Umbilical cord (tissue), 2 donors: ENCODE data around the gene HOXB13. TPM values are rescaled to one million over a fixed set of nuclear protein-coding genes. Genes with fewer than 3 reads are reported as not detected.

Experiments used
- DNase-seq: peaks from one replicate; pipeline ENCODE4 v3.0.0-alpha.2; 2015; ENCODE audit warnings: low spot score
- total RNA-seq: library from RNA; depleted of rRNA; stranded (reverse); fragments of >200 nt; gene quantifications from one replicate; pipeline ENCODE4 v1.2.3, GENCODE V29; 2014; ENCODE audit warnings: low replicate concordance; ENCODE audit not compliant: insufficient read depth

Gene HOXB13
- total RNA-seq, 1 donor from 2014 or later: 0.72 TPM

DNA sequence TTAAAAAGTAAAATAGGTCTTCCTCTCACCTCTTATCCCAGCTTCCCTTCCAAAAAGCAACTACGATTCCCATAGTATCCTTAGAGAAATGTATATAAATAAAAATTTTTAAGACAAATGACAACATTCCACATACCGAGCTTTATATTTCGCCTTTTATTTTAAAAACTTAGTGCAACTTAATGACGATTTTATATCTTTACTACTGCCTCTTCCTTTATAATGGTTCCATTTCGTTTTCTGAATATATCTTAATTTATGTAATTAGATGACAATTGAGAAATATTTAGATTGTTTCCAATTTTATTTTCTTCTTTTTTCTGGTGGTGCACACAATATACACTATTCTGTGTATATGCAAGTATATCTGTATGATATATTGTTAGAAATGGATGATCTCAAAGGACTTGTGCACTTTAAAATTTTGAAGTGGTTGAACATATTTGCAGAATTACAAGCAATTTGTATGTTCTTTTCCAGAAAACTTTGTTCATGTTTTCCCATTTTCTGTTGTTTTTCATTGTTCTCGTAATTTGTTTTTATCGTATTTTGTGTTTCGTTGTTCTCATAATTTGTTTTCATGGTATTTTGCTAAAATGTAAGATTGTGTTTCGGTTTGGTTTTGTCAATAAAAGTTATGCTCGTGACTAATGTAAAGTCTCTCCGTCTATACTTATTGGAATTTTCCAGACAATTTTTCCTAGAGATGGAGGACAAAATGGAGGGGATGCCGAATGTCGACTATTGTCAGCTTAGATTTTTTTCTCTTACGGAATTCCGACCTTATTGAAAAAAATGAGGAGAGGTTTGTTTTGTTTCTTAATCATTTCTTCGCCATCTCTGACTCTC is 20.4 kb upstream of the HOXB13 start:
- DNase-seq: no peak

DNA sequence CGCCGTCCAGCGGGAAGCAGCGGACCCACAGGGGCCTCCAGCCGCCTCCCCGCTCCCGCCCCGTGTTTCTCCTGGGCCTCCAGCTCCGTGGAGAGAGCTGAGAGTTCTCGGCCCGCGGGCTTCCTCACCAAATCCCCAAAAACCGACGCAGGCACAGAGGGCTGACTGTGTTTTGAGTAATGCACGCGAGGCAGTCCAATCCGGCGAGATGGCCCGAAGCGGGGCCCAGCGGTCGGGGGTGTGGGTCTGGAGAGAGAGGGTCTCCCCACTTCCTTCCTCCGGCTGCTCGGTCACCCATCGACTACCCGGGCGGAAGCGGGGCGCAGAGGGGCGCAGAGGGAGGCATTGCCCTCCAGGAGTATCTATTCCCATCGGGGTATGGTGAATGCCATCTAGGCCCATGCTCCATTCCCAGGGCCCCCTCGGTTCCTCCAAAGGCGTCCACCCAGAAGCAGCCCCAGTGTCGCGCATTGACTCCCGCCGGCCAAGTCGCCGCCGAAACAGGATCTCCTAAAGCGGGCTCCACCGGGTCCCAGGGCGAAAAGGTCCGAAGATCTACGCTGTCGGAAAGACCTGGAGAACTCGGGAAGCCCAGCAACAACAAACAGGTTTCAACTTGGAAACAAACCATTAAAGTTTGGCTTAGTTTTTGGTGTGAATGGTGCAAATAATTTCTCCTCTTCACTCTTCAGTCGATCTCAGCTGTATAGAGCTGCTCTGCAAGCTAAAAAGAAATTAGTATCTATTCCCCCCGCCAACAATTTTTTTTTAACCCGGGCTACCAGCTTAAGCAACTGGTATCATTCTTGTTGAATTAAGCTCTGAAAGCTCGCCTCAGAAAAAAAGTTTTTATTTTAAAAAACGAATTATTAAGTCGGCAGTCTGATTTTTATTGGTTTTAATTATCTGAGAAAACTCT is 19.2 kb upstream of the HOXB13 start:
- DNase-seq: no peak

DNA sequence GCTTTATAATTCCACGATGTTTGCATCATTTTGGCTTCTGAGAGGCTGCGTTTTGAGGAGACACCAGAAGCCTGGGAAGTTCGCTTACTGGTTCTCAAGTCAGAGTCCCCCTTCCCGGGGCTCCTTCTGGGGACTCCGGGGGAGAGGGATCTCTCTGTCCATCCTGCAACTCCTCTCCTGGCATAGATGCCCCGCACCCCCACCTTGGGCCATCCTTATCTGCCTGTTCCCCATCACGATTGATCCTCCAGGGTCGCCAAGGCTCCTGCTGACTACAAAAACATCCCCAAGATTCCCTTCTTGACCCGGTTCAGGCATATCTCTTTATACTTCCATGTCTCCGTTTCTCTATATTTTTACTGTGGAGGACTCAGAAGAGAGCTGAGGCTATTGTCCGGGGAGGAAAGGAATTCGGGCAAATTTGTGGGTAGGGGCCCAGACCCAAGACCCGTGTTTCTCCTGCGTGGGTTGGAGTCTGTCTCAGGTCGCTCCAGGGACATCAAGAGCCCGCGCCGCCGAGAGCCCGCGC is 18.4 kb upstream of the HOXB13 start:
- no peak for DNase-seq

DNA sequence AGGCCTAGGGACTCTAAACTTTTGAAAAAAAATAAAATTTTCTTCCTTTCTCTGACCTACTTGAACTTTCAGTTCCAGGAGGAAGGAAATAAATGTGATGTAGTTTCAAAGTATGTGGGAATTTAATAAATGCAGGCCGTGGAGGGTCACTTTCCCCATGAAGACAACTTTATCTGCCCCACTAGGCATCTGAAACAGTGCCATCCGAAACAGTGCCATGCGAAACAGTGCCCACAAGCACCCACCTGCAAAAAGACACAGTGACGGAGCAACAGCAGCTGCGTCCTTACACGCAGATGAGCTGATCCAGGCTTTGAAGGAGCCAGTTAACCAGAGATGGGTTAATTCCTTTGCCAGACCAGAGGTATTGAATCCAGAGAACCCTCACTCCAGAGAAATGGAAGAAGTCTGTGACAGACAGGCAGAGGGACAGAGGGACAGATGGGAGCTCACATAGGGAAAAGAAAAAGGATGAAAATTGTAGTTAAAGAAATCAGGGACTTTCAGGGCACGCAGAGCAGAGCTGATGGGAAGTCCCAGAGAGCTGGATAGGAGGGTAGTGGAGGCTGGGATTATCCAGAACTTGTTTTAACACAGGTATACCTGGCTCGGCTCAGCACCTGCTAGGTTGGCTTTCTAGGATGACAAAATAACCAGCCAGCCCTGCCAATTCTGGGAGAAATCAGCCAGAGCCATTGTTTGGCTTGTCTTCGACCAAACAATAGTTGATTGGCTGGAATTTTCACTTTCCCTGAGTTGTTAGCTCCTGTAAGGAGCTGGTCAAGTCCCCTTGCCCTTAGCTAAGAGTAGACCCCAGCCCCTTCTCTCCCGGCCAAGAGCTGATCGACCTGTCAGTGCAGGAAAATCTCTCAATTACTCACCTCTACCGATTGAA is 17.1 kb upstream of the HOXB13 start:
- DNase-seq: no peak

DNA sequence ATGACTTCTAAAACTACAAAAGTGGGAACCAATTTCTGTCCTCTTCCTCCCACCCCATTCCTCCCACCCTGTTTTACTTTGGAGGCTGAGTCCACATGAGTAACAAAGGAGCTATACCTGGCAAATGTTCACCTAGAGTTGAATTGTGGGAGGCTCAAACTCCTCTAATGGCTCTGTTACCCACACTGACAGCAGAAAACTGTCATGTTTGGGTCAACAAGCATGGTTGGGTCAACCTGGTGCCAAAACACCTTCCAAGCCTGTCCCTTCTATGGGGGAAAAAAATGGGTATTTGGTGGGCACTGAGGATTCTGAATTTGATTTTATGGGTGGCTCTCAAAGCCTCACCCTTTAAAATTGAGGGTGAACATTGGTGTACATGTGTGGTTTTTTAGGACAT is 12.0 kb upstream of the HOXB13 start:
- no peak for DNase-seq

DNA sequence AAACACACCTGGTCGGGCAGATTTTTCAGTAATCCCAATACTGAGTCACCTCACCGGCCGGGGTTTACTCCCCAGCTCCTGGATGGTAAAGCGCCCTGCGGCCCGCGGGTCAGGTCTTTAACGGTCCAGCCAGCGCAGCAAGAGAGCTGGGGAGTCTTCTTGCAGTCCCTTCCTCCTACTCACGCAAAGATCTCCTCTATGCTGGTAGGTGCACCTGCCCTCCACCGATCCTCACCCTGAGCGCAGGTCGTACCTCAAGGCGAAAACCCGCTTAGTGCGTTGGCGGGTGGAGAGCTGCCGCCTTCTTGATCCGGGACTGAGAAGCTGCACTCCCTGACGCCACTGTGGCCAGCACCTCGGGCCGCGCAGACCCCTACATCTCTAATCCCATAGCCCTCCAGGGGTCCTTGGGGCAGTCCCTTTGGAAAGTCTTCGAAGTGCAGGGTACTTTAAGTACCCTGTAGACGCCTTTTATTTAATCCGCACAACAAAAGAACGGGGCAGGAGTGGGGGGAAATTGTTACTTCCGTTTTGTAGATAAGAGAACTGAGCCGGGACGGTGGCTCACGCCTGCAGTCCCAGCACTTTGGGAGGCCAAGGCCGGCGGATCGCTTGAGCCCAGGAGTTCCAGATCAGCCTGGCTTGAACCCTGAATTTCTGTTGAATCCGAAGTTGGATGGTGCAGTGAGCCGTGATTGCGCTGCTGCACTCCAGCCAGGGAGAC is 10.4 kb upstream of the HOXB13 start:
- DNase-seq: no peak

DNA sequence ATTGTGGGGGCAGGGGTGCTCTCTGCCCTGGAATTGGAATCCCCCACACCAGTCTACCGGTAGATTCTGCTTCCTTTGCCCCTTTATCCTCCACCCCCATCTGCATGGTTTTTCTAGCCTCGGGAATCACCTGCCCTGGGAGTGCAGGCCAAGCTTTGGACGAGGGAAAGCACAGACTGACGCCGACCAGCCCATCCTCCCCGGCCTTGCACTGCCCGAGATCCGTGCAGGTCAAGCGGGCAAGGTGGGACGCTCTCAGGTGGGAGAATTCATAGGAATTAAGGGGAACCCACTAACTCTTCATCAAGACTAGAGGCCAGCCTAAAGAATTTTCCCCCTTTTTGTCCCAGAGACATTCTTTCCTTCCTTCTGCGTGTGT is 9.9 kb upstream of the HOXB13 start:
- DNase-seq: no peak

DNA sequence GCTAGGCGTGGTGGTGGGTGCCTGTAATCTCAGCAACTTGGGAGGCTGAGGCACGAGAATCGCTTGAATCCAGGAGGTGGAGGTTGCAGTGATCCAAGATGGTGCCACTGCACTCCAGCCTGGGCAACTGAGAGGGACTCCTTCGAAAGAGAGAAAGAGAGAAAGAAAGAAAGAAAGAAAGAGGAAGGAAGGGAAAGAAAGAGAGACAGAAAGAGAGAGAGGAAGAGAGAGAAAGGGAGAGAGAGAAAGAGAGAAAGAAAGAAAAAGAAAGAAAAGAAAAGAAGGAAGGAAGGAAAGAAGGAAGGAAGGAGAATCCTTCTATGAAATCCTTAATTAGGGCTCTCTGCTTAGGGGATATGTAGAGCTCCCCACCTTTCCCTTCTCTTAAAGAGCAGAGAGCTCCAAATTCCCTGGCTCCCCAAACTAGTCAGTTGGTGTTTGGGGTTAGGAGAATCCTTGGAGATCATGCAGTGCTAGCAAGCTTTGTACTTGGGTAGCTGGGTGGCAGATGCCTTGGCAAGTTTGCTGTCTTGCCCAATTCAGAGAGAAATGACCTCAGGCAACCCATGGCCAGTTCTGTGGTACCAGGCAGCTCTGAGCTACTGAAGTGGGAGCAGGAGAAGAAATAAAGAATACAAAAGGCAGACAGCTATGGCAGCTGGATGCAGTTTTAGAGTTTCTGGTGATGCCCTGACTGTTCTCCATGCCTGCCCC is 8.9 kb upstream of the HOXB13 start:
- DNase-seq: no peak

DNA sequence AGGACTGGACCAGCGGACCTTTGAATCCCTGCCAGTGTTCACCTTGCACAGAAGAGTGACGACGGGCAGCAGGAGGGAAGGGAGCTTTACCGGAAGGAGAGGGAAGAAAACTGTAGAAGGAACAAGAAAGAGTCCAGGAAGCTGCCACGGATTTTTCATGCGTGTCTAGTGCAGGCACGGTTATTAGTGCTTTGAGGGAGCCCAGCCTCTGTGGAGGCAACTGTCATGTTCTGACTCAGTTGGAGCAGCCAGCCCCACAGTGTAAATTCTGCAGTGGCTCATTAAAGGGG is 6.5 kb upstream of the HOXB13 start:
- no peak for DNase-seq

DNA sequence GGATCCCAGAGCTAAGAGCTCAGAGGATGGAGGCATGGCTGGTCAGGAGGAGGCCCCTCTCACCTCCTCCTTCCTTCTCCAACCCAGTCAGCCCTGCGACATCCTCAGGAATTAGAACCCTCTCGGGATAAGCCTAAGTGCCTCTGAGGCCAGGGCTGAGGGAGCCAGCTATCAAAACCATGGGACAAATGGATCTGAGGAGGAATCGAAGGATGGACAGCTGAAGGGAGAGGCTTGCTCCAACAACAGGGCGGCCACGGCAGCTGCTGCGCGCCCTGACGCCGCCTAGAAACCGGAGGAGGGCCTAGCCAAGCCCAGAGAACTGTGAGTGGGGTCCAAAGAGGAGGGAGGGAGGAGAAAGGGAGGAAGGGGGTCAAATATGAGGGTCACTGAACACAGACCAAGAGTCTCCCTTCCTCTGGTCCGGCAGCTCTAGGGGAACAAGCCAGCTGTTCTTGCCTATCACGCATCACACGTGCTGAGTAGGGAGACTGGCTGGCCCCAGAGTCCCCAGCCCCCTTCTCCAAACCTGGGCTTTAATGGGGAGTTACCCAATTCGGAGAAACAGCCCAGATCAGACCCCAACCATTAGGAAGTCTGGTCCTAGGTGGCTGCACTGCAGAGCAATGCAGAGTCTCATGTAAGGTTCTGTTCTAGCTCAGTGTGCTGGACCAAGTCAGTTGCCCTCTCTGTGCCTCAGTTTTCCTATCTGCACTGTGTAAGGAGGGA is 5.9 kb upstream of the HOXB13 start:
- no peak for DNase-seq

DNA sequence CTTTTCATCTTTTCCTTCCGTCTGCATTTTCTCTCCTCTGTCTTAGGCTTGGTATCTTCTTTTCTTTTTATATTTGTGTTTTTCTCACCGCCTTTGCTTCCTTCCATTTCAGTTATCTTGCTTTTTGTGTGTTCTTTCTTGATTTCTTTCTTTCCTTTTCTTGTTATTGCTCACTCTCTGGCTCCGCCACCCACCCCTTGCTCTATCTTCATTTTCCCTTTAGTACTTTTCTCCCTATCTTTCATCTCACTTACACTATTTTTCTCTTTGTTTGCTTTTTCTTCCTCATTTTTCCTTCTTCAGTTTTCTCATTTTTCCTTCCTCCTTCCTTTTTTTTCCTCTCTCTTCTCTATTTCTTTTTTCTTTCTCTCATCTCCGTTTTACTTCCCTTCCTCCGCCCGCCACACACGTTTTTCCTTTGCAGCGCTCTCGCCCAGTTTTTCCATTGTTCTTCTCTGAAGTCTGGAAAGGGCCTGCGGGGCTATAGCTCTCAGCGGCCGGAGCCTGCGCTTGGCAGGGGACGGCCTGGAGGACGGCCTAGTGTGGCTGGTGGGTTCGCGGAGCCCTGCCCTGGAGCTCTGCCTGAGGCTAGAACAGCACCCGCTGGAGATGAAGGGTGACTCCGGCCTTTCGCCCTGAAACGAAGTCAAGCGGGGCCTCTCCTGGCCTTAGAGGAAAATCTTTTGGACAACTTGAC is 5.2 kb upstream of the HOXB13 start:
- DNase-seq: no peak

DNA sequence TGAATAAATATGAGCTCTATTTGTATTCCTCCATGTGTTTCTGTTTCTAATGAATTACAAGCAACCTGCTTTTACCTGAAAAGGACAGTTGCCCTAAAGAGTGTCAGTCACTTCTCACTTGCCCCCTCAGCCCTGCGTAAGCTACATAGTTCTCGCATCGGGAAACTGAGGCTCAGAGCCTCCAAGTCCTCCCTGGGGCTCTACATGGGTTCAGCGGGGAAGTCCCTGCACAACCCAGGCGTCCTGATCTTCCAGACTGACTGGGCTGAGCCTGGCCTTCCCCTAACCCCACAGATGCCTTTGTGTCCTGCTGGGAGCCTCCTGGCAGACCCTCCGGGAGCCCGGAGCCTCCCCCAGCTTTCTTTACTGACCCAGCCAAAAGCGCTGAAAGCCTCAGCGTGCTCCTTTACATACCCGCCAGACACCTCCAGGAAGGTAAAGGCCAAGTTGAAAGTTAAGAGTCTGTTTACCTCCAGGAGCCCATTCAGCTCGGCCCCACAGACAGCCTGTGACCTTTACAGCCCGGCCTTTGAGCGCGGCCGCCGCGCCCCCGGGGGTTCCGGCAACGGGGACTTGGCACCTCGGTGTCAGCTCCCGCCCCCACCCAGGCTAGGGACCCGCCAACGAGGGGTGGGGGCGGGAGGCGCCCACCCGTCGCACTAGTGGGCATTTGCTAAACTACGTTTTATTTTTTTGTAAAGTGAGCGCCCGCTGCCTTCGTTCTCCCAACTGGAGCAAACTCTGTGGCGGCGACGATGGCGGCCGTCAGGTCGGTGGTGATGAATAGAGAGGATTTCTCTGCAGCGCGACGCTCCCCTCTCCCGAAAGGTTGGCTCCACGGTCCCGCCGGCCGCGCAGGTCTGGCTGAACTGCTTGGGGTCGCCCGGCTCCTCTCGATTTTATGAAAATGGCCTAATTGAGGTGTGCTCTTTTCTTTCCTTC is 4.4 kb upstream of the HOXB13 start:
- no peak for DNase-seq

DNA sequence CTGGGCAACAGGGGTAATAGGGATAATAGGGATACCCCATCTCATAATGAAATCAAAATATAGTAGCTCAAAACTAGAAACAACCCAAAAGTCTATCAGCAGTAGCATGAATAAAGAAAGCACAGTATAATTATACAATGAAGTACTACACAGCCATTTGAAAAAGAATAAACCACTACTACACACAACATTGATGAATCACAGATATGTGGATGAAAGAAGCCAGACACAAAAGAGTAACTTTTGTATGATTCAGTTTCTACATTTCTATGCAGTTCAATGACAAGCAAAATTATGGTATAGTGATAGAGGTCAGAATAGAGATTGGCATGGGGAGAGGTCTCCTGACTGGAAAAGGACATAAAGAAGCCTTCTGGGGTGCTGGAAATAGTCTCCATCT is 2.8 kb upstream of the HOXB13 start:
- no peak for DNase-seq

DNA sequence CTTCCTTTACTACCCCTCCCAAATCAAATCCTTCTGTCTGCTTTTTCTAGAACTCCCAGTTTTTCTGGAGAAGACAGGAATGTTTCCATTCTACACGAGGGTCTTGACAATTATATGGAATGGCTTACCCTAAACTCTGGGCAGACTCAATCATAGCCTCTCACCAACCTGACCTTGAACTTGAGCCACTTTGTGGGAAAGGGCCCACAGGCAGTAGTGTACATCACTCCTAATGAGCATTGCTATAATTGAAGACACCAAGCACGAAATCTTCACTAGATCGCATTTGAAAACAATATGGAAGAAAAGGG is 1.6 kb upstream of the HOXB13 start:
- no peak for DNase-seq

DNA sequence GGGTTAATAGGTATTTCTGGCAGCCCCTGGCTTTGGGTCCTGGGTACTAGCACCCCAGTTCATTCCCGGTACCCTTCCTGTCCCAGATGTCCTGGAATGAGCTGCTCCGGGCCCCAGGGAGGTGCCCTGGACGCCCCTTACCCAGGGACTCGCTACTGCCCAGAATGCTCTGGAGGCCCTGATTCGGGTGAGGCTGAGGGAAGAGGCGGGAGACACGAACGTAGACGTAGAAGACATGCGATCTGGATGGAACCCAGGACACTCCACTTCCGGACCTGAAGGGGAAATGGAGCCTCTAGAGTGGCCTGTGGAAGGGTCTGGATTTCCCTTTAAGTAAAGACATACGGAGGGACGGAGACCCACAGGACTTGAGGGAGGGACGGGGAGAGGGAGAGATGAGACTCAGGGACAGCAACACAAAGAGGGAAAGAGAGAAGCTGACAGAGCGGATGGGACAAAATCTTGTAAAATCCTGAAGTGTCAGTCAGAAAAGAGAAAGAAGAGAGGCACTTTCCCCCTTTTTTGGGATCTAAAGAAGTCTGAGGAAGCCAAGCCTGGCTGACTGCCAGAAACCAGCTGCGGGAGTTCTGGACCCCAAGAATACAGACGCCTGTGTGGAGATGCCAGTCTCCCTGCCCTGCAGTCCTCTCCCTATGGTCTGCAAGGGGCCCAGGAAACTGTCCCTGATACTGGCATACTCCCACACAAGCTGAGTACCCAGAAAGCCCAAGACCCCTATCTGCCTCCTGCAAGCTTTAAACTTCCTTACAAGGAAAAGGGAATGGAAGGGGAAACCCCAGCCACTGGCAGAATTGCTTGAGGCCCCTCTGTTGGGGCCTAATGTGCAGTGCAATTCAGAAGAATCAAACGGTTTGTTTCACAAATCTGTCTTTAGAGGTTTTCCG is 1.0 kb upstream of the HOXB13 start:
- no peak for DNase-seq

DNA sequence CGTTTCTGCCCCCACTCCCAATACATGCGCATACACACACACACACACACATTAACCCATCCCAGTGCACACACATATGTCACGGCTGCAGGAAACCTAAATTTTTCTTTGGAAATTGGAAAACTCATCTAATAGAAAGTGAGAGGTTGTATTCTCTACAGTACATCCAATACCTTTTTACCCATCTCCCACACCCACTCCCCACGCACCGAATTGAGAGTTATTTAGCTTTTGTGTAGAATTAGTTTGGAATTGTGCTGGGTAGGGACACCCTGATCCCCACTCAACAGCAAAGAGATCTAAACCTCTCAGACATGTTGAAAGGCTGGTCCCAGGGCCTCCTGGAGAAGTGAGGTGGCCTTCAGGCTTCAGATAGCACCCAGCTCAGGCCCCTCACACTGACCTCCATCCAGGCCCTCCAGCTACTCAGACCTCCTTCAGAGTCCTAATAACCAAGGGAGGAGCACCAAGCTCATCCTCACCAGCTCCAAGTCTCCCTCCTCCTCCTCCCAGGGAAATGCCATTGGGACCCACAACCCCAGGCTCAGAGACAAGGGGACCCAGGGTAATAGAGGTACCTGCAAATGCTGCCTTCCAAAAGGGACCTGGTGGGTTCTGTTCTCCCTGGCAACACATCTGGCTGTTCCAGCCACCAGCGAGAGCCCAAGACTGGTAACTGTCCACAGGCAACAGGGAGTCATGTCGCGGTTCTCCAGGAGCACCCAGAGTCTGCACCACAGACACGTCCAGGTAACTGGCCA is 955 bp downstream of the HOXB13 start:
- no peak for DNase-seq
